ENCODE data around the gene TCF20.

GRCh38 chr22:42271906-42272305 lies 1.5 kb upstream of the TCF20 start:
- TF ChIP-seq CTCF (IDR thresholded peaks at IDR 0.05) (no peak), POLR2A (IDR thresholded peaks at IDR 0.05; ENCODE audit: low read depth) (no peak), EP300 (IDR thresholded peaks at IDR 0.05) (no peak), POLR2AphosphoS5 (IDR thresholded peaks at IDR 0.05) (no peak)

All from esophagus muscularis mucosa (tissue), 4 donors.